ENCODE data around the gene ETV1.

Gene ETV1

DNA sequence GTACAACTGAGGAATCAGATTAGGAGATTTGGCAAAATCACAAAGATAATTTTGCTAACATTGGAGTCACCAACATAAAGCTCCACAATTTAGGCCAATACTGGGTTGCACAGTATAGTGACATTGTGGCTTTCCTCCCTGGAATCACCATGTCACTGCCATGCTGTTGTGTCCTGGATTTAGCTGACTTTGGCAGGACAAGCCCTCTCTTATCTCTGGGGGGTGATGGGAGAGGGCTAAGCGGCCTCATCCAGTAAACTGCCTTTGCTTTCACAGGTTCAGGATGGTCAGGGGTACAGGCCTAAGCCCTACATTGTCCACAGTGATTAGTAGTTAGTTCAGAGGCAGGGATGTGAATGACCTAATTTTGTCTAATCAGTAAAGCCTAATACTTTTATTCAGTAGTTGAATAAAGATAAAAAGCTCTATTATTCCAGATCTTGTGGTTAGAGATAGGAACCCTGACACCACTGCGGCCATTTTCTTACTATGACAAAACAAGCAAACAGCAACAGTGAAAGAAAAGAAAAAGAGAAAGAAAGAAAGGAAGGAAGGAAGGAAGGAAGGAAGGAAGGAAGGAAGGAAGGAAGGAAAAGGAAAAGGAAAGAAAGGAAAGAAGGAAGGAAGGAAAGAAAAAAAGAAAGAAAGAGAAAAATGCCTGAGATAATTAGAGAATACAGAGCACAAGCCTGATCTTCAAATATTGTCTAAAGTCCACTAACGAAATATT, 140.1 kb downstream of the ETV1 start:
- TF ChIP-seq SPI1 (IDR thresholded peaks at IDR 0.05; ENCODE audit: borderline replicate concordance, low read depth), result no peak
- no peak for TF ChIP-seq POLR2AphosphoS5 (IDR thresholded peaks at IDR 0.05; ENCODE audit: low read depth)
- TF ChIP-seq, protein P1, sequence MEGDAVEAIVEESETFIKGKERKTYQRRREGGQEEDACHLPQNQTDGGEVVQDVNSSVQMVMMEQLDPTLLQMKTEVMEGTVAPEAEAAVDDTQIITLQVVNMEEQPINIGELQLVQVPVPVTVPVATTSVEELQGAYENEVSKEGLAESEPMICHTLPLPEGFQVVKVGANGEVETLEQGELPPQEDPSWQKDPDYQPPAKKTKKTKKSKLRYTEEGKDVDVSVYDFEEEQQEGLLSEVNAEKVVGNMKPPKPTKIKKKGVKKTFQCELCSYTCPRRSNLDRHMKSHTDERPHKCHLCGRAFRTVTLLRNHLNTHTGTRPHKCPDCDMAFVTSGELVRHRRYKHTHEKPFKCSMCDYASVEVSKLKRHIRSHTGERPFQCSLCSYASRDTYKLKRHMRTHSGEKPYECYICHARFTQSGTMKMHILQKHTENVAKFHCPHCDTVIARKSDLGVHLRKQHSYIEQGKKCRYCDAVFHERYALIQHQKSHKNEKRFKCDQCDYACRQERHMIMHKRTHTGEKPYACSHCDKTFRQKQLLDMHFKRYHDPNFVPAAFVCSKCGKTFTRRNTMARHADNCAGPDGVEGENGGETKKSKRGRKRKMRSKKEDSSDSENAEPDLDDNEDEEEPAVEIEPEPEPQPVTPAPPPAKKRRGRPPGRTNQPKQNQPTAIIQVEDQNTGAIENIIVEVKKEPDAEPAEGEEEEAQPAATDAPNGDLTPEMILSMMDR (IDR thresholded peaks at IDR 0.05; ENCODE audit: insufficient read depth, low read length), result no peak
- TF ChIP-seq GABPA (IDR thresholded peaks at IDR 0.05; ENCODE audit: low read depth), result no peak
- TF ChIP-seq, protein P2, sequence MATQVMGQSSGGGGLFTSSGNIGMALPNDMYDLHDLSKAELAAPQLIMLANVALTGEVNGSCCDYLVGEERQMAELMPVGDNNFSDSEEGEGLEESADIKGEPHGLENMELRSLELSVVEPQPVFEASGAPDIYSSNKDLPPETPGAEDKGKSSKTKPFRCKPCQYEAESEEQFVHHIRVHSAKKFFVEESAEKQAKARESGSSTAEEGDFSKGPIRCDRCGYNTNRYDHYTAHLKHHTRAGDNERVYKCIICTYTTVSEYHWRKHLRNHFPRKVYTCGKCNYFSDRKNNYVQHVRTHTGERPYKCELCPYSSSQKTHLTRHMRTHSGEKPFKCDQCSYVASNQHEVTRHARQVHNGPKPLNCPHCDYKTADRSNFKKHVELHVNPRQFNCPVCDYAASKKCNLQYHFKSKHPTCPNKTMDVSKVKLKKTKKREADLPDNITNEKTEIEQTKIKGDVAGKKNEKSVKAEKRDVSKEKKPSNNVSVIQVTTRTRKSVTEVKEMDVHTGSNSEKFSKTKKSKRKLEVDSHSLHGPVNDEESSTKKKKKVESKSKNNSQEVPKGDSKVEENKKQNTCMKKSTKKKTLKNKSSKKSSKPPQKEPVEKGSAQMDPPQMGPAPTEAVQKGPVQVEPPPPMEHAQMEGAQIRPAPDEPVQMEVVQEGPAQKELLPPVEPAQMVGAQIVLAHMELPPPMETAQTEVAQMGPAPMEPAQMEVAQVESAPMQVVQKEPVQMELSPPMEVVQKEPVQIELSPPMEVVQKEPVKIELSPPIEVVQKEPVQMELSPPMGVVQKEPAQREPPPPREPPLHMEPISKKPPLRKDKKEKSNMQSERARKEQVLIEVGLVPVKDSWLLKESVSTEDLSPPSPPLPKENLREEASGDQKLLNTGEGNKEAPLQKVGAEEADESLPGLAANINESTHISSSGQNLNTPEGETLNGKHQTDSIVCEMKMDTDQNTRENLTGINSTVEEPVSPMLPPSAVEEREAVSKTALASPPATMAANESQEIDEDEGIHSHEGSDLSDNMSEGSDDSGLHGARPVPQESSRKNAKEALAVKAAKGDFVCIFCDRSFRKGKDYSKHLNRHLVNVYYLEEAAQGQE (IDR thresholded peaks at IDR 0.05; ENCODE audit: insufficient replicate concordance, low read depth), result no peak
- DNase-seq (ENCODE audit: low read depth in 1 of 2, low spot score in 1 of 2), result no peak
- H3K4me3 ChIP-seq (replicated peaks; ENCODE audit: insufficient read depth, low read length), result no peak overlapping the region
- H3K27me3 ChIP-seq (ENCODE audit: insufficient read depth, poor library complexity, severe bottlenecking), result peaks cover 6% of the 10 kb centered on the region
- no peak overlapping the region for H3K27ac ChIP-seq (replicated peaks)

DNA sequence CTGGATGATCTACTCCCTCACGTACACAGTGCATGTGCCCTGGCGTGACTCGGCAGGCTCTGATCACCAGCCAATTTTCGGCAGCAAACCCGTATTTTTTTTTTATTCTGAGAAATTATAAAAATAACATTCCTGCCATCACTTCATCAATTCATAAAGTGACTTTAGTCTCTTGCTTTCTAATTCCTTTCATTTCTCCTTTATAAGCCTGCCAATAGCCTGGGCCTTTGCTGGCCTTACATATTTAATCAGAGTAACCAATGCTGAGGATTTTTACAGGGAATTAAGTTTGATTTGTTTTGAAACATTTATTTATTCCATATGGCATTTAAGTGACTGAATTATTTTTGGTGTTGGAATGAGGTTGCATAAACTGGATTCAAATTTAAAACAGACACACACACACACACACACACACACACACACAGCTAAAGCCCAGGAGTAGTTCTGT, 140.8 kb downstream of the ETV1 start:
- Histone ChIP-seq H3K27ac (replicated peaks) (no peak overlapping the region), H3K4me3 (replicated peaks; ENCODE audit: insufficient read depth, low read length) (no peak overlapping the region), H3K27me3 (ENCODE audit: insufficient read depth, poor library complexity, severe bottlenecking) (peaks cover 6% of the 10 kb centered on the region)
- TF ChIP-seq, protein P2 (IDR thresholded peaks at IDR 0.05; ENCODE audit: insufficient replicate concordance, low read depth), result no peak
- TF ChIP-seq, protein P1 (IDR thresholded peaks at IDR 0.05; ENCODE audit: insufficient read depth, low read length), result no peak
- TF ChIP-seq GABPA (IDR thresholded peaks at IDR 0.05; ENCODE audit: low read depth), result no peak
- no peak for TF ChIP-seq POLR2AphosphoS5 (IDR thresholded peaks at IDR 0.05; ENCODE audit: low read depth)
- TF ChIP-seq SPI1 (IDR thresholded peaks at IDR 0.05; ENCODE audit: borderline replicate concordance, low read depth), result no peak
- no peak for DNase-seq (ENCODE audit: low read depth in 1 of 2, low spot score in 1 of 2)

DNA sequence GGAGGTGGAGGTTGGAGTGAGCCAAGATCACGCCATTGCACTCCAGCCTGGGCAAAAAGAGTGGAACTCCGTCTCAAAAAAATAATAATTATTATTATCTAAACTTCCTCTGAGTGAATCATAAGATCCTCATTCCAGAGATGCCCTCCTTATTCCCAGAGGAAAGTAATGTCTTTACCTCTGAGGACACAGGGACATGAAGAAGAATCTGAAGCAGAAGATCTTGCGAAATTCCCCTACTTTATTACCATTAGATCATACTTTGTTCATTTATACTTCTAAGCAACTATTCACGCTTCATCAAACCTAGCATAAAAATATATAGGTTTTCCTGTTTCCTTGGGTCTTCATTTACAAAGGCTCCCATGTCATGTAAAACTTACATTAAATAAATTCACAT, 143.1 kb downstream of the ETV1 start:
- H3K27me3 ChIP-seq (ENCODE audit: insufficient read depth, poor library complexity, severe bottlenecking), result peaks cover 3% of the 10 kb centered on the region

More for the DNA sequence above, 143.1 kb downstream of the ETV1 start:
- Histone ChIP-seq H3K4me3 (replicated peaks; ENCODE audit: insufficient read depth, low read length) (no peak overlapping the region), H3K27ac (replicated peaks) (no peak overlapping the region)
- TF ChIP-seq GABPA (IDR thresholded peaks at IDR 0.05; ENCODE audit: low read depth), result no peak
- TF ChIP-seq POLR2AphosphoS5 (IDR thresholded peaks at IDR 0.05; ENCODE audit: low read depth), result no peak
- TF ChIP-seq, protein P1 (IDR thresholded peaks at IDR 0.05; ENCODE audit: insufficient read depth, low read length), result no peak
- TF ChIP-seq, protein P2 (IDR thresholded peaks at IDR 0.05; ENCODE audit: insufficient replicate concordance, low read depth), result no peak
- no peak for DNase-seq (ENCODE audit: low read depth in 1 of 2, low spot score in 1 of 2)
